Large intestine (tissue), 3 donors: Measurements from ENCODE around the gene PM20D2. TPM values are rescaled to one million over a fixed set of nuclear protein-coding genes. Genes with fewer than 3 reads are reported as not detected.
"Not testable (repeated sequence)": the region's sequence is repeated elsewhere in the genome, so short reads cannot be mapped to it uniquely, and the experiment has no call there.

Source experiments
- DNase-seq, 2 donors: peaks; one replicate each; pipeline versions ENCODE4 v3.0.0 to v3.0.0-alpha.2; 2013
- H3K27ac ChIP-seq: one replicate; pipeline ENCODE4 v1.5.1; 2013; ENCODE audit warnings: low read length
- H3K27me3 ChIP-seq: 2 replicates; pipeline ENCODE4 v1.6.1; 2013; ENCODE audit warnings: low read length; ENCODE audit not compliant: control insufficient read depth, insufficient read depth
- H3K36me3 ChIP-seq: 2 replicates; pipeline ENCODE4 v1.6.1; 2013; ENCODE audit warnings: low read length; ENCODE audit not compliant: control insufficient read depth, insufficient read depth
- H3K4me1 ChIP-seq: one replicate; pipeline ENCODE4 v1.6.1; 2013; ENCODE audit warnings: low read length; ENCODE audit not compliant: control insufficient read depth, insufficient read depth
- H3K4me3 ChIP-seq: one replicate; pipeline ENCODE4 v1.5.1; 2013; ENCODE audit warnings: low read length
- H3K9me3 ChIP-seq: one replicate; pipeline ENCODE4 v1.6.1; 2013; ENCODE audit warnings: mild to moderate bottlenecking, low read depth, low read length, moderate library complexity; ENCODE audit not compliant: control insufficient read depth
- WGBS: methylation state at CpG from one replicate; pipeline ENCODE4 v1.1.5; 2013; ENCODE audit warnings: low lambda C conversion rate; ENCODE audit not compliant: insufficient coverage; 5-methylcytosine and 5-hydroxymethylcytosine counted together
- polyA plus RNA-seq: library from polyadenylated mRNA; unstranded; fragments of 120-200 nt; gene quantifications from one replicate; pipeline ENCODE4 v1.2.1, GENCODE V29; 2013

PM20D2 gene
- polyA plus RNA-seq, 1 donor = 28.1 TPM

DNA sequence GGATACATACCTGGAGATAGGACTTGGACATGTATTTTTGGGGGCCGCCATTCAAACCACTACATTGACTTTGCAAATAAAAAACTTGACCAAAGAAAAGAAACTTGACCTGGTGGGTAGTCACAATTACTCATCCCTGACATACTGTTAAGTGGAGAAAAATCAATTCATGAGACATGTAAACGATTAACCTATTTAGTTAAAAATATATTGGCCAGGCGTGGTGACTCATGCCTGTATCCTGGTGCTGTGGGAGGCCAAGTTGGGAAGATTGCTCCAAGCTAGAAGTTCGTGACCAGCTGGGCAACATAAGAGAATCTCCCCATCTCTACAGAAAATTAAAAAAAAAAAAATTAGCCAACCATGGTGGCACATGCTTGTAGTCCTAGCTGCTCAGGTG lies 25.5 kb upstream of the PM20D2 start:
- H3K4me3 ChIP-seq = no peak overlapping the region
- H3K27me3 ChIP-seq = peaks cover 13% of the 10 kb centered on the region
- WGBS = 100% methylated on average over 1 of the region's 4 CpGs
- peak in 1 of 2 donors; percentile 3 for DNase-seq
- H3K9me3 ChIP-seq = peaks cover 4% of the 10 kb centered on the region
- no peak overlapping the region for H3K27ac ChIP-seq
- no peaks in the 10 kb centered on the region for H3K36me3 ChIP-seq
- H3K4me1 ChIP-seq = peaks cover 6% of the 10 kb centered on the region

DNA sequence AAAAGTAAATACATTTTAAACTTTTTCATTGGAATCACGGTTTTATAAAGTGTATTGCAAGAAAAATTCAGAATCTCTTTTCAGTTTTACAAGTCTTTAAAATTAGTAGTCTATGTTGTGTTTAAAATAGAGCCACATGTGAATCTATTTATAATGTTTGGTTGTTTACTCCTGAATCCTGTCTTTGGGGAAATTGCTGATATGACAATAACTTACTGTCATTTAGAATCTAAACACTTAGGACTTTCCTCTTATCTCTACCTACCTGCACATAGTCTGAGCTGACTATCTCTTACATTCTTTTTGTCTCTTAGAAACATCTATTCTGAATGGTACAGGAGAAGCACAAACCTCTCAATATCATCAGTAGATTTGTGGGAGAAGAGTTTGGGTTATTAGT lies 23.9 kb upstream of the PM20D2 start:
- Histone ChIP-seq H3K36me3 (no peaks in the 10 kb centered on the region), H3K27me3 (peaks cover 13% of the 10 kb centered on the region), H3K27ac (no peak overlapping the region), H3K9me3 (peaks cover 4% of the 10 kb centered on the region), H3K4me3 (no peak overlapping the region), H3K4me1 (peaks cover 3% of the 10 kb centered on the region)
- 82% methylated on average over 1 of the region's 1 CpG for WGBS
- DNase-seq = no peak

DNA sequence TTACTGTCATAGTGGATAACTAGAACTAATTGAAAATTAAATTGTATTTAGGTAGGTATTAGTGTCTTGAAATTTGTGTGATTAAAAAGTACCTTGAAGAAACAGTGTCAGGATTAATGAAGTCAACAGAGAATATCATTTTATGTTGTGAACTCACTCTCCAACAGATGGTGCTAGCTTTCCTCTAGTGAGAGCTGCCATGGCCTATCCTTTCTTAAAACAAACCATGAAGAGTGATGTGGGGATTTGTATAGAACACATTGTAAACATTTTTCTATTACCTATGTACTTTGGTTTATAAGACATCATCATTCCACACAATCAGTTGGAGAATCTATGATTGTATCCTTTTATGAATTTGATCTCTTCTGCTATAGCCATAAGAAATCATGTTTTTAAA lies 23.2 kb upstream of the PM20D2 start:
- H3K9me3 ChIP-seq = peaks cover 7% of the 10 kb centered on the region
- no peaks in the 10 kb centered on the region for H3K36me3 ChIP-seq
- DNase-seq = peak in 1 of 2 donors; percentile 29
- H3K4me1 ChIP-seq = no peaks in the 10 kb centered on the region
- peaks cover 10% of the 10 kb centered on the region for H3K27me3 ChIP-seq
- H3K27ac ChIP-seq = no peak overlapping the region
- no peak overlapping the region for H3K4me3 ChIP-seq

DNA sequence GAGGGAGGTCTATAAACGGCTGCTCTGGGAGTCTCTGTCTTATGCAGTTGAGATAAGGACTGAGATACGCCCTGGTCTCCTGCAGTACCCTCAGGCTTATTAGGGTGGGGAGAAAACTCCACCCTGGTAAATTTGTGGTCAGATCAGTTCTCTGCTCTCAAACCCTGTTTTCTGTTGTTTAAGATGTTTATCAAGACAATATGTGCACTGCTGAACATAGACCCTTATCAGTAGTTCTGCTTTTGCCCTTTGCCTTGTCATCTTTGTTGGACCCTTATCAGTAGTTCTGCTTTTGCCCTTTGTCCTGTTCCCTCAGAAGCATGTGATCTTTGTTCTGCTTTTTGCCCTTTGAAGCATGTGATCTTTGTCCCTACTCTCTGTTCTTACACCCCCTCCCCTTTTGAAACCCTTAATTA lies 17.6 kb upstream of the PM20D2 start:
- no CpG with 5 or more reads among the region's 2 CpGs for WGBS
- DNase-seq, H3K4me1 ChIP-seq, H3K36me3 ChIP-seq, H3K27ac ChIP-seq, H3K4me3 ChIP-seq, H3K27me3 ChIP-seq: not testable (repeated sequence)
- H3K9me3 ChIP-seq = peaks cover 11% of the 10 kb centered on the region

DNA sequence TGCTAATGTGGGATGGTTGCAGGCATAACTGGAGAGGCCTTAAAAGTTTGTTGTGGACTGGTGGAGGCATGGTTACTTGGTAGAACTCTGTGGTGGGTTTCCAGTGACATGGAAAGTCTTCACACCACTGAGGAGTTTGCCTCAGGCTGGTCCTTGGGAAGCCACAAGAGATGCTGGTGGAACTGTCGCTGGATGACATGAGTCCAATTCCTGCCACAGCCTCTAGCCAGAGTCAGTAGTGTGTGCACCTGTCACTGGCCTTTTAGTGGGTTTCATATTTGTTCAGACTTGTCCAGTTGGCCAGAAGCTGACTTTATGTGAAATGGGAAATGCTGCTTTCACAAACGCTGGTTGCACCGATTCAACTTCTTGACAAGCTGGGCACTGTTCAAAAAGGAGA lies 14.3 kb upstream of the PM20D2 start:
- Histone ChIP-seq H3K27ac (no peak overlapping the region), H3K4me3 (no peak overlapping the region), H3K9me3 (peaks cover 11% of the 10 kb centered on the region), H3K27me3 (no peaks in the 10 kb centered on the region), H3K4me1 (no peaks in the 10 kb centered on the region), H3K36me3 (no peaks in the 10 kb centered on the region)
- no peak for DNase-seq
- WGBS = no CpG with 5 or more reads among the region's 3 CpGs

DNA sequence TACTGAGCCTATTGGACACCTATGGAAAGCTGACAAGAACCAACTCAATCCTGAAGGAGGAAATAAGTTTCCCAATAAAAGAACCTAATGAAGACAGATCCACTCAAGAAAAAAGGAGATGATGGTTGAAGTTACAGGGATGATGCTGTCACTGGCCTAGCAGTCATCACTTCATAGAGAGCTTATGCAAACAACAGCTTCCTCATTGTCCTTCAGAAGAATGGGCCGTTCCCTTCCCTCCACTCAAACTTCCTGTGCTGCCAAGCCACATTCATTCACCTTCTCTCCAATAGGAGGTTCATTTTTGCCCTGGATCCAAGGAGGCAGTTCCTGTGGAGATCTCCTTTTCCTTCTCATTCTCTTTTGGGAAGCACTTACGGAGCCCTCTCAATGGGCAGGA lies 13.8 kb upstream of the PM20D2 start:
- WGBS = no CpG with 5 or more reads among the region's 2 CpGs
- no peak overlapping the region for H3K27ac ChIP-seq
- no peaks in the 10 kb centered on the region for H3K4me1 ChIP-seq

DNA sequence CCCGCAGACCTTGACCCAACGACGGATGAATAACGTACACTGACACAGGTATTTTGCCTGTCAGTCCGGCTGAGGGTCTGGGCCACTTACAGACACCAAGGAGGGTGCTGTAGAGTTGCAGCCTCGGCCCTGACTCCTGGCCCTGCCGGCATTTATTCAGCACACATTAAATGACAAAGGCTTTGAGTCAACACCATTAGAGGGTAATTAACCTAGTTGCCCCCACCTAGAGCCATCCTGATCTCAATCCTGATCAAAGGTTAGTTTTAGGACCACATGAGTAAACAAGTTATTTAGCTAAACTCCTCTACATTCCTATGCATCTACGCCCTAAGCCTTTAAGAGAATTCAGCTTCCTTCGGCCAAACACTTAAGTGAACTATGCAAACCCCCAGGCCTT lies 11.9 kb upstream of the PM20D2 start:
- H3K36me3 ChIP-seq = no peaks in the 10 kb centered on the region
- H3K9me3 ChIP-seq = peaks cover 3% of the 10 kb centered on the region
- 100% methylated on average over 2 of the region's 9 CpGs for WGBS
- H3K4me3 ChIP-seq = no peak overlapping the region
- H3K27ac ChIP-seq = no peak overlapping the region
- DNase-seq = no peak
- H3K4me1 ChIP-seq = no peaks in the 10 kb centered on the region
- H3K27me3 ChIP-seq = no peaks in the 10 kb centered on the region

More for the DNA sequence above, 13.8 kb upstream of the PM20D2 start:
- no peaks in the 10 kb centered on the region for H3K27me3 ChIP-seq
- DNase-seq = no peak
- no peaks in the 10 kb centered on the region for H3K36me3 ChIP-seq
- peaks cover 11% of the 10 kb centered on the region for H3K9me3 ChIP-seq
- no peak overlapping the region for H3K4me3 ChIP-seq

DNA sequence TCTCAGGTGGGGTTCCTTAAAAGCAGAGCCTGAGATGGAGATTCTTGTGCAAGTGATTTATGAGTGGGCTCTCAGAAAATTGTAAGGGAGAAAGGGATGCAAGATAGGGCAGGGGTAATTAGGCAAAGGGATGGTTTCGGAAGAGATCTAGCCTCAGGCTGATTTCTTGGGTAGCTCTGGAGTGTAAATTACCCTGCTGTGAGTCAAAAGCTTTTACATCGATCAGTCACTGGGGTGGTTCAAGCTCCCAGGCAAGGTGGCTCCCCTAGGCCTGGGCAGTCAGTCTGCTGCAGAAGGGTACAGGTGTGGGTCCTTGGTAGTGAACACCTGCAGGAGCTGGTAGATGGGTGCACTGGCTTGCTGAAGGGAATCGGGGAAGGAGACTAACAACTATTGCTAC lies 11.1 kb upstream of the PM20D2 start:
- Histone ChIP-seq H3K4me3 (no peak overlapping the region), H3K36me3 (no peaks in the 10 kb centered on the region), H3K9me3 (no peaks in the 10 kb centered on the region), H3K27ac (no peak overlapping the region), H3K27me3 (no peaks in the 10 kb centered on the region), H3K4me1 (peaks cover 7% of the 10 kb centered on the region)
- DNase-seq = no peak
- 100% methylated on average over 2 of the region's 3 CpGs for WGBS

DNA sequence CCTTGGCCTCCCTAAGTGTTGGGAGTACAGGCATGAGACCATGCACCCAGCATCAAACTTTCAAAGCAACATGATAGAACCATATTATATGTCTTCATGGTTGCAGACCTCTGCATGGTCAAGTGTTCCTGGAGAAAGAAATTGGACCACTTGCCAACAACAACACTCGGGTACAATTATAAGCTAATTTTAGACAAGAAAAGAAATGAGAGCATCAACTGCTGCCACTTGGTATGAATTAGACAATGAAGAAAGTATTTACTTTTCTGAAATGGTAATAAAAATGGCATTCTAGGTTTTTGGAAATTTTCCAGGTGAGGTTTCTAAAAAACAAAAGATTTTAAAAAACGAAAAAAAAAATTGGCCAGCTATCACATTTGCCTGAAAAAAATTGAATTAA lies 7.7 kb upstream of the PM20D2 start:
- no peak overlapping the region for H3K27ac ChIP-seq
- H3K4me3 ChIP-seq = no peak overlapping the region
- no peaks in the 10 kb centered on the region for H3K9me3 ChIP-seq
- no peaks in the 10 kb centered on the region for H3K27me3 ChIP-seq
- H3K4me1 ChIP-seq = peaks cover 10% of the 10 kb centered on the region
- WGBS = 100% methylated on average over 2 of the region's 2 CpGs
- no peaks in the 10 kb centered on the region for H3K36me3 ChIP-seq
- DNase-seq = no peak

DNA sequence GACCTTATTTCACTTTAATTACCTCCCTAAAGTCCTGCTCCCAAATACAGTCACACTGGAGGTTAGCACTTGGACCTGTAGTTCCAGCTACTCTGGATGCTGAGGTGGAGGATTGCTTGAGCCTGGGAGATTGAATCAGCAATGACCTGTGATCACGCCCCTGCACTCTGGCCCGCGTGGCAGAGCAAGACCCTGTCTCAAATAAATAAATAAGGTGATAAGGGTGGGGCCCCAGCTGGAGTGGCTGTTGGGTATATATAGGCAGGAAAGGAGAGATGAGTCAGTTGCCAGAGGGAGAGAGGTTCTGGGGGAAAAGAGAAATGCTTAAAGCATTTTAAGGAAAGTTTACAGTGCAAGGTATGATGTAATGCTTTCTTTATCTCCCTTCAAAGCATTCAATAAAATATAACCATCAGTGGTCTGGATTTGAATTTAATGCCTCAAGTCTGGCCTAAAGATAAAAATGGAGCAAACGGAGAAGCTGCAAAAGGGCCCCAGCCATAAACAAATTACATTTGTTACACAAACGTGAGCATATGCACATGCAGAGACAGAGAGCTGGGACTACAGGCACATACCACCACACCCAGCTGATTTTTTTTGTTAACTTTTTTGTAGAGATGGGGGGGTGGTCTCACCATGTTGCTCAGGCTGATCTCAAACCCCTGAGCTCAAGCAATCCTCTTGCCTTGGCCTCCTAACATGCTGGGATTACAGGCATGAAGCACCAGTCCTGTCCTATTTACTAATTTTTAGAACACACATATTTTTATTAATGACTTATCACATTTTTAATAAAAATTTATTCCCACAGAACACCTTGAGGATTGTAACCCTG lies 6.1 kb upstream of the PM20D2 start:
- no CpG with 5 or more reads among the region's 5 CpGs for WGBS

More for the DNA sequence above, 6.1 kb upstream of the PM20D2 start:
- Histone ChIP-seq H3K4me3 (no peak overlapping the region), H3K27ac (no peak overlapping the region), H3K27me3 (no peaks in the 10 kb centered on the region), H3K9me3 (no peaks in the 10 kb centered on the region), H3K4me1 (peaks cover 10% of the 10 kb centered on the region), H3K36me3 (no peaks in the 10 kb centered on the region)
- DNase-seq = peak in 1 of 2 donors; percentile 30
